ENCODE data around the gene PRRX2.
"Not testable (repeated sequence)": the region's sequence is repeated elsewhere in the genome, so short reads cannot be mapped to it uniquely, and the experiment has no call there.

PRRX2 gene

GRCh38 chr9:129759804-129760502 lies 94.5 kb downstream of the PRRX2 start:
- no peak for TF ChIP-seq CTCF (IDR thresholded peaks at IDR 0.05; ENCODE audit: borderline replicate concordance, insufficient read depth, low read depth, low read length)
- H3K4me3 ChIP-seq (ENCODE audit: low read depth, low read length), result no peak overlapping the region

- not testable (repeated sequence) for H3K4me3 ChIP-seq (ENCODE audit: low read depth, low read length)
Measured at GRCh38 chr9:129760784-129761183, 95.3 kb downstream of the PRRX2 start.

GRCh38 chr9:129761293-129761900 lies 96.0 kb downstream of the PRRX2 start:
- no peak for TF ChIP-seq CTCF (IDR thresholded peaks at IDR 0.05; ENCODE audit: borderline replicate concordance, insufficient read depth, low read depth, low read length)
- no peak overlapping the region for H3K4me3 ChIP-seq (ENCODE audit: low read depth, low read length)

- no peak overlapping the region for H3K4me3 ChIP-seq (ENCODE audit: low read depth, low read length)
Measured at GRCh38 chr9:129761901-129762369, 96.5 kb downstream of the PRRX2 start.

GRCh38 chr9:129762370-129762984 lies 97.0 kb downstream of the PRRX2 start:
- H3K4me3 ChIP-seq (ENCODE audit: low read depth, low read length), result not testable (repeated sequence)

More at GRCh38 chr9:129761901-129762369, 96.5 kb downstream of the PRRX2 start:
- TF ChIP-seq CTCF (IDR thresholded peaks at IDR 0.05; ENCODE audit: borderline replicate concordance, insufficient read depth, low read depth, low read length), result no peak

DNA sequence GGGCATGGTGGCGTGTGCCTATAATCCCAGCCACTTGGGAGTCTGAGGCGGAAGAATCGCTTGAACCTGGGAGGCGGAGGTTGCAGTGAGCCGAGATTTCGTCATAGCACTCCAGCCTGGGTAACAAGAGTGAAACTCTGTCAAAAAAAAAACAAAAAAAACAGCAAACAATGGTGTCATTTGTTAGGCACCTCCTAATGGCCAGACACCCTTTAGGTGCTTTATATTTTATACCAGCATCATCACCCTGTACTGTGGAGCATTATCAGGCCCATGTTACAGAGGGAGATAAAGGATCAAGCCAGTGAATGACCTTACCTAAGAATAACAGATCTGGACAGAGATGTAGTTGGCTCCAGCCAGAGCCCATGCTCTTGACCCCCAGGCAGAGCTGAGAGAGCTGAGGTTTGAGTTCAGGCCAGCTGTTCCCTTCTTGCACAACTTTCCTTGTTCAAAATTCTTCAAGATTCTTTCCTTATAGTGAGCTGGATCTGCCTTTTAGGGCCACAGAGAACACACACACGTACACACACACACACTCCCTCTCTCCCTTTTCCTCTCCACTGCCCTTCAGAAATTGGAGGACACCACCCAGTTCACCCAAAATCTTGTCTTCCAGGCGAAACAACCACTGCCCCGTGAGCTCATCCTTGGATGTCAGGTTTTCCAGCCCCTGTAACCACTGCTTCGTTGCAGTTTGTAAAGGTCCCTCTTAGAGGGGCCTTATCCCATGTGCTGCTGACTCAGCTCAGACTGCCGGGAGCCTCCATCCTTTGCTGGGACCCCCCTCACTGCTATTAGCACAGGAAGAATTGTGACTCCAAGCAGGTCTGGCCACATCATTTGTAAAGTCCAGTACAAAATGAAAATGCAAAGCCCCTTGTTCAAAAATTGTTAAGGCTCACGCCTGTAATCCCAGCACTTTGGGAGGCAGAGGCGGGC lies 97.8 kb downstream of the PRRX2 start:
- no peak overlapping the region for H3K4me3 ChIP-seq (ENCODE audit: low read depth, low read length)
- no peak for TF ChIP-seq CTCF (IDR thresholded peaks at IDR 0.05; ENCODE audit: borderline replicate concordance, insufficient read depth, low read depth, low read length)

- H3K4me3 ChIP-seq (ENCODE audit: low read depth, low read length), result no peak overlapping the region
- TF ChIP-seq CTCF (IDR thresholded peaks at IDR 0.05; ENCODE audit: borderline replicate concordance, insufficient read depth, low read depth, low read length), result no peak
Measured at GRCh38 chr9:129765764-129766317, 100.4 kb downstream of the PRRX2 start.

All from GM12875 (cell line).